HG02943 (cell line): Measurements from ENCODE around the gene FHIT.

Experiments
- ATAC-seq: cut with Tn5 transposase; IDR thresholded peaks from one replicate; pipeline ENCODE4 v1.9.1; 2021; ENCODE audit warnings: mild to moderate bottlenecking, low read depth, moderate library complexity; ENCODE audit not compliant: unreplicated experiment

Gene FHIT

DNA sequence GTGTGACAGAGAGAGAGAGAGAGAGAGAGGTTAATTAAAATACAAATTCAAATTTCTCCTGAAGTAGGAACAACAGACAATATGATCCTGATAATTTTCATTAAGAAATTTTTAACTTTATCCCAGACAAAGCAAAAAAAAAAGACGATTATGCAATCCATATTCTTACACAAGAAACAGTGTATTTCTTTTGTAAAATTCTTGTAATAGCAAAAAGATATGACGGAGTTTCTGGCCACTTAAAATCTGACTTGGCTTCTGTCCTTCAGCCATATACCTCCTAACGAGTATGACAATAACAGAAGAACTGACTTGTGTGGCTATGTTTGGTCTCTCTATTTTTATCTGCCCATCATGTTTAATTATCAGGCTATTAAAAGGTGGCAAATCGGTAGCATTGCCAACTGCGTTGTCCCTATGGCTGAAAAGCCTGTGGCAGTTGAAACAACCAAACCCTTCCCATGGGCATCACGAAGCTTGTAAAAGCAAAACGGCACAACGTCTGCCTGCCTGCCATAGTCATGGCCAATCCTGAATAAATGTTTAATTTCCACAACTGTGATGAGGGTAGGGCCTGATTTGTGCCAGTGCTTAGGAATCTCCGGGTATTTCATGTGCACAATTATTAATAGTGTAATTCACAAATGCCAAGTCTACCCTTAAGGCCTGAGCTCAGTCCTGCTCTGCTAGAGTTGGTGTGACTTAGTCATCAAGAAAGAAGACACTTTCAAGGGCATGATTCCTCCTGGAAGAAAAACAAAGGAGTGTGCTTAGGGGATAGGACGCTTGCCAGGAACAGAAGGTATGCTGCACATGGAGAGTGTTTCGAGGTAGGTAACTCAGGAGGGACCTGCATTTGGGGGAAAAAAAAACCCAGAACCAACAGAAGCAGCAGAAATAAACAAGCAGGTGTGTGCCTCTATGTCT lies 1090.2 kb downstream of the FHIT start:
- no peak for ATAC-seq

DNA sequence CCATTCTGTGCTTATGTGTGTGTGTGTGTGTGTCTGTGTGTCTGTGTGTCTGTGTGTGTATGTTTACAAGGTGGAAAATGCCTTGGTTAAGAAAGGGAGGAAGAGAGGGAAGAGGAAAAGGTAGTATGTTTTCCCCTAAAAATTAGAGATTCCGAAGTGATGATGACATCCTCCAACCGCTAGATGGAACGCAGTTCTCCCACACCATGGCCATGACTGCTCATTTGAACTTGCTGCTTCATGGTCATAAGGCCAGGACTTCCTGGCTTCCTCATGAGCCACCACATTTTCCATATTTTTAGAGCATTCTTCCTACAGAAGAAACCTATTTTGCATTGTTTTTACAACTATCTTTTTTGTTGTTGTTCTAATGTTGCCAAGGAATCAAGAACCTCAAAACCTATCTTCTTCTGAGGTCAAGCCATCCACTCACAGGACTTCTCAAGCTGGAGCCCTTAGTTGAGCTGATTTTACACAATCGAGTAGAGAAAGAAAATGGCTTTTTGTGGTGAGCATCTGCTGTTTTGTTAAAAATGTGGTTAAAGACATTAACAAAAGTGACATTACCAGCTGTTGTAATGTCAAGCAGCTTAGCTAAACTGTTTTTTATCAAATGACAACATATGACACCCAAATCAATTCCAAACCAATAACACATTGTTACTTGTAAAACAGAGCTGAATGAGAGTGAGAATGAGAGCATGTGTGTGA lies 1091.0 kb downstream of the FHIT start:
- ATAC-seq: no peak

DNA sequence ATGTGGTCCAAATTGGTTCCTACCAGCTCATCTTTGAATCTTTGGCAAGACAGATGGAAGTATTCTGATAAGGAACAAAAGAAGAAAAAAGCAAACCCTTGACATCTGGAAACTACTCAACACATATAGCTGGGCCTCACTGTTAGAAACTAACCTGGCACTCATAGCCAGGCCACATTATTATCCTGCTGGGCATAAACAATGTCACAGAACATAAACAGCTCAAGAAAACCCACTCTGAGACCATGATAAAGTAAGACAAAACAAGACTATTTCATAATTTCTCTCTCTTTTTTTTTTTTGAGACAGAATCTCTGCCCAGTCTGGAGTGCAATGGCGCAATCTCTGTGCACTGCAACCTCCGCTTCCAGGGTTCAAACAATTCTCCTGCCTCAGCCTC lies 1093.2 kb downstream of the FHIT start:
- no peak for ATAC-seq

DNA sequence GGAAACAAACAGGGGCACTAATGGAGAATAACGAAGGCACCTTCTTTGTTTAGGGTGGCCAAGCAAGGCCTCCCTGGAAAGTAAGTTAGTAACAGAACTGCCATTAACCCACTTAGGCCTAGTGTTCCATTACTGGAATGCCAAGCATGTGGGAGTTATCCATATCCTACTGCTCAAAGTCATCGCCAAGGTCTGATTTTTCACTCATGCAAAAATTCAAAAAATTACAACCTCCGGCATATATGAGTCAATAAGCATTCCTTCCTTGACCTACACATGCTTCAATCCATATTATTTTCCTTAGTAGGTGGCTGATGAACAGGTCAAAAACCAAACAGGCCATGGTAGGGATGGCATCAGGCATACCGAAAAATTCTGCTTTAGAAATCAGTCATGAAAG lies 1097.2 kb downstream of the FHIT start:
- no peak for ATAC-seq

DNA sequence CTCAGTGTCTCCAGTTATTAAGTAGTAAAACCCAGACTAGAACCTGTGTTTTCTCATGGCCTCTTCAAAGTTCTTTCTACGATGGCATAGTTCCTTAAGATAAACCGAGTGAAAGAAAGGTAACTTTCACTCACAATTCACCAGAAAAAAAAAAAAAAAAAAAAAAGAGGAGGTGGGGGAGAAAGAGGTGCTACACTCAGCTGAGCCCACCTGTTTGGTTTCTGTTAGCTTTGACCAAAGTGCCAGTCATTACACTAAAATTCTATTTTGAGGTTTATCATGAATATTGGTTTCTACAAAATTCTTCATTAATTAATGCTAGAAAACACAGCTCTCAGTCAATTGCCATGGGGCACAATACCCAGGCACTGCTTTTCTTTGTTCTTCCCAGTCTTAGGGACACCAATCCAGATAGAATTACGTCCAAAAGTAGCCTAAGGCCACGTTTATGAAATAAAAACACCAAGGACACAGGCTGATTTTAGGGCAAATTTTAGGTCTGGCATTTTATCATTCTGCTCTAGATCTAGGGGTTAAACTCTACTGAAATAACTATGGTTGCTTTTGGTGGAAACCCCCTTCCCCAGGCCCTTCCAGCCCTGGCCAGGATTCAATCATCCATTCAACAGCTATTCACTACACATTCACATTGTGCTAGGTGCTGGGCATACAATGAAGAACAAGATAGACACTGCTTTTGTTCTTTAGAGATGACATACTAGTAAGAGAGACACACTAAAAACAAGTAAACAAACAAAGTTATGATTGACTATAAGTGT lies 1097.8 kb downstream of the FHIT start:
- ATAC-seq: no peak

DNA sequence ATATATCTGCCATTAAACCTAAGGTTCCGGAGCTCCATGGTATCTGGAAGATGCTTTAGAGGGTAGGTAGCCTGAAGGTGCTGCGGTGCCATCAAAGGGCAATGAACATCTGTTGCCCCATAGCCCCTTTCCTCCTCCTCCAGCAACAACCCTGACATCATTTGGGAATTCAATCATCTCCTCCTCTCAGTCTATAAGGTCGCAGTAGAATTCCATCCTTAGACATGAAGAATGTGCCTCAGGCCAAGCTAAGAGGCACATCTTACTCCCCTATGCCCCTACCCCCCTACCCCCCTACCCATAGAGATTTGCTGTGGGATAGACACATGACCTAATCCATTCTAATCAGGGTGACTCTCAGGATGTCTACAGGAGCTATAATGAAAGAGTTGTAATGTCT lies 1101.8 kb downstream of the FHIT start:
- no peak for ATAC-seq

DNA sequence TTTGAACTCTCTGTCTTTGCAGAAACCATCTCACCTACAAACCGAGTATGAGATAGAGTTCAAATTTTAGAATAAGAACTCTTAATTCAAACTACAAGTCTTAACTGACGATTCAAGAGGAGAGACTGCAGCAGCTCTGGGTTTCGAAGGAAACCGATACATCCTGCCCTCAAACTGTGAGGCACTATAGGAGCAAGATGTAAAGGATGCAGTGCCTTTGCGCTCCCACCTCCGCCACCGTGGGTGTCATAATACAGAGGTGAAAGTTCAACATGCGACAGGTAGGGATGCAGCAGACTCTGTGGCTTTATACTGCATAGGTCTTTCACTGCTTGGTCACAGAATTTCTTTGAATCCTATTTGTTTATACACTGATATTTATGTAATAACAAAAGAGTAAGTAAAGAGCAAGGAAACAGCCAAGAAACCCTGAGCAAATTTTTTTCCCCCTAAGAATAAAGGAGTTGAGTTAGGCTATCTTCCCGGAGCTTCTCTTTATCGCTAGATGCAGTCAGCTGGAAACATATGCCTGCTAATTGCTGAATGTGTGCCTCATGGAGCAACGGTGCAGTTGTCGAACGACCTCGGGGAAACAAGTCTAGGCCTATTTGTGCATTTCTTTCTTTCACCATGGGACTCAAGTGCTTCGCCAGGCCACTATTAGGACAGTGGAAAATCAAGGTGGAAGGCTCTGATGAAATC lies 1103.9 kb downstream of the FHIT start:
- no peak for ATAC-seq

DNA sequence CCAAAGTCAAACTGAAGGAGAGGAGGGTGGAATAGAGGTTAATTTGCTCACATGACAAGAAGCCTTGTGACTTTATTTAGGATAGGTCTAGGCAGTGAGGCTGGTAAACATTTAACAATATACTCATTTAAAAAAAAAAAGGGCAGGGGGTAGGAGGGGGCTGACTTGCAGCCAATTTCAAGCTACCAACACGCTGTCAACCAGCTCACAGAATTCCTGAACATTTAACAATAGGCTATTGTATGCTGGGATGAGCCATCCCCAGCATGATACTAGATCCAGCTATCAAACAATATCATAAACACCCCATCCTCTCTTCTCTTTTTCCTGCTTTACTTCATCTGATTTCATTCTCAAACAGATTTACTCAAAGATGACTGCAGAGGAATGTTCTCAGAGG lies 1105.1 kb downstream of the FHIT start:
- ATAC-seq: no peak

DNA sequence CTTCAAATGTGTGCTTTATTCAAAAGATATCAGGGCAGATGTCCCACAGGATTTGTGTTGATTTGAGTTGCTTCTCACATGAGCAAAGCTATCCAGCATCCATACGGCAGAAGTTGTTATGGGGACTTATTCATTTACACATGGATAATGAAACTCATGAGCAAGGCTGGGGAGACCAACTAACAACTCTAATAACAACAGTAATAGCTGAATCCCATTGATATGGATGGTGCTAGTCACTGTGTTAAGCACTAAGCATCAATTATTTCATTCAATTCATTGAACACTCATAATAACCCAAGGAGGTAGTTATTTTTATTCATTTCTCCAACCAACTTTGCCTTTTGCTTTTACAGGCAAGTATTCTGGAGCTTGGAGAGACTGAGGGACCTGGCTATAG lies 1107.2 kb downstream of the FHIT start:
- no peak for ATAC-seq

DNA sequence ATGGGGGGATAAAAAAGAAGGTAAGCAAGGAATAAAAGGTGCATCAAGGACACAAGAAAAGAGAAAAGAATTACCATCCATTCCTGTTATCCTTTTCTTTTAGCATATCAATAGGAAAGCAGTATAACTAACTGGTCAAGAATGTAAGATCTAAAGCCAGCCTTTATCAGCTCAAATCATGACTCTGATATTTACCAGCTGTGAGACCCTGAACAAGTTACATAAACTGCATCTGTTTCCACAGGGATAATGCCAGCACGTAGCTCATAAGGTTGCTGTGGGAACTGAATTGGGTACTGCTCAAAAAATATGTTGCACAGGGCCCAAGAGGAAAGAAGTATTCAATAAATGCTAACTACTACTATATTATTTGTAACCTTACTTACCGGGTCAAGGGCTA lies 1109.2 kb downstream of the FHIT start:
- no peak for ATAC-seq

DNA sequence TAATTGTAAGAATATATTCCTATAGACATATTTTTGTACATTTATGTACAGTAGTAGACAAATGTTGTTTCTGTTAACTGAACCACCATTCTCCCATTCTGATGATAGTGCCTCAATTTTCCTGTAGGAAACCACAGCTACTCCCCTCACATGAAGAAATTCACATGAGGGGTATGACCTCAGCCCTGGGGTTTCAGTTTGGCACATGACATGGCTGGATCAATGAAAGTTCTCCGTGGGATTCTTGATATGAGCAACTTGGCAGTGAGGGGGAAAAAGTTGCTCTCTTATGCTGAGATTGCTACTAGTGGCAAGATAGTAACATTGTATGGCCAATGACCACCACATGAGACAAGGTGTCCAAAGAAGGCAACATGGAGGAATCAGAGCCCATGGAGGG lies 1111.1 kb downstream of the FHIT start:
- ATAC-seq: no peak

DNA sequence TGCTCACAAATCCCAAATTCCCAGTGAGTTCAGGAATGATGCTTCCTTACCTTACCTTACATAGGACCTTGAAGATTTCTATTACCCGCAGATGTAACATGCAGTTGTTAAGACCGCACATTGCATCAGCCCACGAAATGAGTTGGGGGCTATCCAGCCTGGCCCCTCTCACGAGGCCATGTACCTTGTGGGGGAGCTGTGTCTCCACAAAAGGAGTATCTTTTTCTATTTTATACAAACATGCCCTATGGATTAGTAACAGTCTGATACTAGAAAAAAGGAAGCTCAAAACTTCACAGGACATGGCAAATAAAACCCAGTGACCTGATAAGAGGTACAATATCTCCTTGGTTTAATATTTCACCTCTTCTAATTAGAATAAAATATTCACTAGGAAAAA lies 1114.7 kb downstream of the FHIT start:
- ATAC-seq: no peak

DNA sequence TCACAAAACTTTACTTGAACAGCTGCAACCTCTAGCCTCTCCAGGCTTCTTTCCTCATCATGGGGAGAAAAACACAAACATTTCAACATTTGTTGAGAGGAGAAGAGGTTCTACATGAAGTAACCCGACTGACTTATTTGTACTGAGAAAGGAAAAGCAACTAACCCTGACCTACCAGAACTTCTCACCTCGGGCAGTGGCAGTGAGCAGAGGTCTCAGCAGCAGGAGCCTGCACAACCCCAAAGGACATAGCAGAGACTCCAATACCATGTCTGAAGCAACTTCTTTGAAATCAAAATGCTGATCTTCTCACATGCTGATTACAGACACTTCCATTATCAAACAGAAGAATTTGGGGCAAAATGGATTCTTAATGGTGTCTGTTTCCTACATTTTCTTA lies 1115.8 kb downstream of the FHIT start:
- ATAC-seq: no peak

DNA sequence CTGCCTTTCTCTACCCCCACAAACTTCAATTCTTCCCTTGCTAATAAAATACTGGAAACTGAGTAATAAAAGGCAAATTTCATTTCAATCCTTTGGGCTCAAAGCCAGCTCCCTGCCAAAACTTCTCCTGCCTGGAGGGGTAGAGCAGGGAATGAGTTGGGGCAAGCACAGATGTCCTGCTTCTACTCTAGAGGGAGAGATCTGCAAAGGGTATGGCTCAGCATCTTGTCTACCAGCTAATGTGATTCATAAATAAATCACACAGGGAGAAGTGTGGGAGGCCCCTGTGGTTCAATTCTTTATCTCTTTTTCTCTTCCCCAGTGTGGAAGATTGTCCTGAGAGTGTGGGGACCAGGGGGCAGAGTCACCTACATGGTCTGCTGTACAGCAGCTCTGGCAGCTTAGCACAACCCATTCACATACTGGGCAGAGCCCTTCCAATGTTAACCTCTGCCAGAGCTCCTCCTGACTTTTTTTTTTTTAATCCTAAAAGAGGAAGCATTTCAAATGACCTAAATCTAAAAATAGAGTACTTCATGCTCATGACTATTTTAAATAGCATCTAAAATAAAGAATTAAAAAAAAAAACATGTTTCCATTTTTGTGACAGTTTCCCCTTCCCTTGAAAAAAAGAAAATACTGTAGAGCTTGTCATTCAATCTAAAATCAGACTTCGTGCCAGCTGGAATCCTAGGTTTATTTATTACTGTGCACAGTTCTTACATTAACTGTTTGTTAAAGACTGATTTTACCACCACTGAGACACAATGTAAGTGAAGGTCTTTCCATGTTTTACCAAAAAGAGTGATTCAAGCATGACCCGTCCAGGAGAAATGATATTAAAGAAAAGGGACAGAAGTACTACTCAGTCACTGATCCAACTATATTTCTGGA lies 1117.7 kb downstream of the FHIT start:
- ATAC-seq: no peak

DNA sequence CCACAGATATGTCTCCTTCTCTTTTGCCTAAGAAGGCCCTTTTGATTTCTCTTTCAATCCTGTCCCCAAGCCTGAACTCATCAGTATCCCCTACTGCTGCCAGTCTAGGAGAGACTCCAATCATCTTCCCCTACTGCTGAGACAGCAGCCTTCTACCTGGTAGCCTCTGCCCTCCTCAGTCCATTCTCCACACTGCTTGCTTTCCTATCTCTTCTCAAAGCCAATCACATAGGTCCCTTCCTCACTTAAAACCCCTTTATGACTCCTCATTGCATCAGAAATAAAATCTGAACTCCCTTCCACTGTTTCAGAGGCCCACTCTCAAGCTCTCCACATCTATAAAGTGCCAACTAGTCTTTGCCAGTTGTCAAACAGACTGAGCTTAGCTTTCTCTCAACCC lies 1119.6 kb downstream of the FHIT start:
- ATAC-seq: no peak

DNA sequence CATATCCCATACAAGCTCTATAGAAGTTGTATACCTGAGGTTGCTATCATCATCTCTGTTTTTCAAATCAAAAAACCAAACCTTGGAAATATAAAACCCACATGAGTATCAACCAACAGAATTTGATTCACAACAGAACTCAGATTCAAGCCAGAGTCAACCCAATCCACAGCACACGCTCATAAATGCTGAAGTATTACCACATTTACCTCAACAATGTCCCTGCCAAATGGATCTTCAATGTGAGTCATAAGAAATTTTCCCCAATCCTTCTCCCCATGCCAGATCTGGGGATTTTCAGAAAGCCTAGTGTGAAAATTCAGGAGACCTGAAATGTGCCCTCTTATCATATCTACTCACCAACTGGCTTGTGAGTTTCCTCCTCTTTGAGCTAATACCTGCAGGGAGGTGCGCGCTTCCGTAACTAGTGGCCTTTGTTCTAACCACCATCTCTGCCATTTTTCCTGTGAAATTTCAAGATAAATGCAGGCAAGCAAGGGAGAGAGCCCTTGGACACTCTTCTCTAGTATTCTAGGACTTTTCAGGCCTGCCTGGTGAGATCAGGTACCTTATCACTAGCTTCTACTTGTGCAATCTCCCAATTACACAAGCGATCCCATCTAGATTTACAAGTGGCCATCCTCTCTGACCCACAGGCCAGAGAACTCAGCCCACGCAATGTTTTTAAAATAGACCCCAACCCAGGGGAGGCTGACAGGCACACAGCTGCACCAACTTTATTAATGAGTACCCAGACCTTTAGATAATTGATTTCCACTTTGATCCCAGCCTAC lies 1124.5 kb downstream of the FHIT start:
- no peak for ATAC-seq

DNA sequence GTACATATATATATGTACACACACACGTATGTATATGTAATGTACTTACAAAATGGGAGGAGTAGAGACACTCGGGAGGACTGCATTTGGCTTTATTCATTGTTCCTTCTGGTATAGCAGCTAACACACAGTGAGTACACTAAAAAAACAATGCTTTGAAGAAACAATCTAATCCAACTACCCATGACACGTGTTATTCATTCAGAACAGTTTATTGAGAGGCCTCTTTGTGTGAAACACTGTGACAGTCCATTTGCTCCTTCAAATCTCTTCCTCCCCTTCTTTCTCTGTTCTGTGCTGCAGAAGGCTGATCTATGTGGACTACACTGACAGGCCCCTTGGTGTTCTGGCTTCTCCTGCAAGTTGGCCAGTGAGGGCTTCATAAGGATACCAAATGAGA lies 1125.6 kb downstream of the FHIT start:
- no peak for ATAC-seq

DNA sequence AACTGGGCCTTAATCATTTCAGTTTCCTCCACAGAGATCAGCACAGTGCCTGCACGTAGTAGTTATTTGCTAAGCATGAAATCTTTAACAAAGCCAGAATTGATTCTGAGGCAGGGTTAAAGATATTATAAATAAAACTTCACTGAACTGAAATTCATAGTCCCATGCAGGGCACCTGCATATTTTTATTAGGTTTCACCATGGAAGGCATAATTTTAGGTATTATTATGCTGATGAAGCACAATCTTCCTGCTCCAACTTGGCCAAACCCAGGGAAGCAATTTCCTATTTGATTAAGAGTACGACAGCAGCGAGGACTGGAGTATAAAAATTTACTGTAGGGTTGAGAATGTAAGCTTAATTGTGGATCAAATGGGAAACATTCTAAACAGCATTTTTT lies 1131.0 kb downstream of the FHIT start:
- ATAC-seq: no peak

DNA sequence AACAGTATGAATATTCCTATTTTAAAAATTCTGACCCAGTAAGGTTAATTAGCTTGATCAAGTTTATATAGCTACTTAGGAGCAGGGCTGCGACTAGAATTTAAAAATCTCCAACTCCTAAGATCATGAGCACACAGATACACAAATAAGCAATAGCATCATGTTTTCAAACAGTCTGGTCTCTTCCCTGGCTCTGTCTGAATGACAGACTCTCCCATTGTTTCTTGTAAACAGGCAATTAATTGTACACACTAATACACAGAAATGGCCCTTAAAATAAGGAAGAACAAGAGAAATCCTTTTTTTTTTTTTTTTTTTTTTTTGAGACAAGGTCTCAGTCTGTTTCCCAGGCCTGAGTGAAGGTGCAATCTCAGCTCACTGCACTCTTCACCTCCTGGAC lies 1137.1 kb downstream of the FHIT start:
- no peak for ATAC-seq
